Stimulated activated memory B cell treated with anti-CD40 and anti-IgM and Interleukin-4, amounts not matched to agents 10 μg/mL and 1 μg/mL and 100 μg/mL, for 72 hours (primary cell): ENCODE results near the gene MORC3.

Source experiments
- ATAC-seq: fragments of 150-1000 bp; cut with Tn5 transposase; 2 replicates; pipeline ENCODE4 v1.10.0; 2021
- H3K27ac Mint-ChIP-seq: one replicate; pipeline ENCODE4 v1.8.0; 2022; ENCODE audit warnings: mild to moderate bottlenecking, mixed read lengths
- H3K27me3 Mint-ChIP-seq: one replicate; pipeline ENCODE4 v1.8.0; 2022; ENCODE audit warnings: mixed read lengths
- H3K36me3 Mint-ChIP-seq: one replicate; pipeline ENCODE4 v1.8.0; 2022; ENCODE audit warnings: mixed read lengths
- H3K4me1 Mint-ChIP-seq: one replicate; pipeline ENCODE4 v1.8.0; 2022; ENCODE audit warnings: mixed read lengths
- H3K4me3 Mint-ChIP-seq: one replicate; pipeline ENCODE4 v1.8.0; 2022; ENCODE audit warnings: mild to moderate bottlenecking, moderate library complexity, mixed read lengths
- H3K9me3 Mint-ChIP-seq: one replicate; pipeline ENCODE4 v1.8.0; 2022; ENCODE audit warnings: mixed read lengths

Gene MORC3

GRCh38 chr21:36419996-36420395 lies 100.0 kb downstream of the MORC3 start:
- no peaks in the 10 kb centered on the region for H3K4me1 Mint-ChIP-seq
- H3K27me3 Mint-ChIP-seq: no peaks in the 10 kb centered on the region
- no peak overlapping the region for H3K4me3 Mint-ChIP-seq
- no peak overlapping the region for H3K27ac Mint-ChIP-seq
- H3K9me3 Mint-ChIP-seq: no peaks in the 10 kb centered on the region
- ATAC-seq: no peak
- peaks cover 13% of the 10 kb centered on the region for H3K36me3 Mint-ChIP-seq

- Mint-ChIP-seq H3K9me3 (no peaks in the 10 kb centered on the region), H3K36me3 (peaks cover 11% of the 10 kb centered on the region), H3K4me3 (no peak overlapping the region), H3K27me3 (no peaks in the 10 kb centered on the region), H3K27ac (no peak overlapping the region), H3K4me1 (no peaks in the 10 kb centered on the region)
- ATAC-seq: no peak
Measured at GRCh38 chr21:36420571-36421339, 100.8 kb downstream of the MORC3 start.

GRCh38 chr21:36422279-36423098 lies 102.5 kb downstream of the MORC3 start:
- Mint-ChIP-seq H3K27me3 (no peaks in the 10 kb centered on the region), H3K4me3 (no peak overlapping the region), H3K36me3 (no peaks in the 10 kb centered on the region), H3K9me3 (no peaks in the 10 kb centered on the region), H3K4me1 (no peaks in the 10 kb centered on the region), H3K27ac (no peak overlapping the region)
- no peak for ATAC-seq

GRCh38 chr21:36423771-36424433 lies 103.9 kb downstream of the MORC3 start:
- no peaks in the 10 kb centered on the region for H3K36me3 Mint-ChIP-seq
- H3K27me3 Mint-ChIP-seq: peaks cover 6% of the 10 kb centered on the region
- H3K9me3 Mint-ChIP-seq: no peaks in the 10 kb centered on the region
- H3K4me1 Mint-ChIP-seq: peaks cover 5% of the 10 kb centered on the region
- H3K27ac Mint-ChIP-seq: no peak overlapping the region
- no peak for ATAC-seq
- no peak overlapping the region for H3K4me3 Mint-ChIP-seq

GRCh38 chr21:36424592-36424991 lies 104.6 kb downstream of the MORC3 start:
- peaks cover 7% of the 10 kb centered on the region for H3K4me1 Mint-ChIP-seq
- peaks cover 9% of the 10 kb centered on the region for H3K27me3 Mint-ChIP-seq
- H3K4me3 Mint-ChIP-seq: no peak overlapping the region
- no peaks in the 10 kb centered on the region for H3K36me3 Mint-ChIP-seq
- no peak for ATAC-seq
- no peaks in the 10 kb centered on the region for H3K9me3 Mint-ChIP-seq
- H3K27ac Mint-ChIP-seq: no peak overlapping the region

- ATAC-seq: no peak
- Mint-ChIP-seq H3K27me3 (peaks cover 9% of the 10 kb centered on the region), H3K4me1 (peaks cover 14% of the 10 kb centered on the region), H3K36me3 (no peaks in the 10 kb centered on the region), H3K4me3 (no peak overlapping the region), H3K9me3 (no peaks in the 10 kb centered on the region), H3K27ac (no peak overlapping the region)
Measured at GRCh38 chr21:36425286-36425685, 105.3 kb downstream of the MORC3 start.
